Nephron (organoid): ENCODE data around the gene BCL6B.
"Not testable (repeated sequence)": the region's sequence is repeated elsewhere in the genome, so short reads cannot be mapped to it uniquely, and the experiment has no call there.

Experiments
- H3K27ac Mint-ChIP-seq, 3 experiments: 2 replicates each; pipeline ENCODE4 v1.8.0; 2020; ENCODE audit warnings: mixed read lengths in 3 of 3, mild to moderate bottlenecking in 2 of 3, moderate library complexity in 1 of 3
- H3K27me3 Mint-ChIP-seq: 2 replicates; pipeline ENCODE4 v1.8.0; 2021; ENCODE audit warnings: low read depth, mild to moderate bottlenecking, moderate library complexity, mixed read lengths
- H3K36me3 Mint-ChIP-seq: 2 replicates; pipeline ENCODE4 v1.8.0; 2020; ENCODE audit warnings: low read depth, mixed read lengths
- H3K4me1 Mint-ChIP-seq: 2 replicates; pipeline ENCODE4 v1.8.0; 2020; ENCODE audit warnings: mixed read lengths
- H3K4me3 Mint-ChIP-seq, 3 experiments: 2 replicates each; pipeline ENCODE4 v1.8.0; 2020; ENCODE audit warnings: mild to moderate bottlenecking in 3 of 3, mixed read lengths in 3 of 3, moderate library complexity in 2 of 3
- H3K9me3 Mint-ChIP-seq: 2 replicates; pipeline ENCODE4 v1.8.0; 2020; ENCODE audit warnings: mixed read lengths
- TF ChIP-seq, protein P1 (sequence below), 3 experiments: fragments of 200-600 bp; sonication (generic); IDR thresholded peaks; one replicate each; pipeline ENCODE4 v1.5.0; 2021; ENCODE audit warnings: antibody characterized with exemption in 3 of 3; ENCODE audit not compliant: unreplicated experiment in 3 of 3

BCL6B gene

DNA sequence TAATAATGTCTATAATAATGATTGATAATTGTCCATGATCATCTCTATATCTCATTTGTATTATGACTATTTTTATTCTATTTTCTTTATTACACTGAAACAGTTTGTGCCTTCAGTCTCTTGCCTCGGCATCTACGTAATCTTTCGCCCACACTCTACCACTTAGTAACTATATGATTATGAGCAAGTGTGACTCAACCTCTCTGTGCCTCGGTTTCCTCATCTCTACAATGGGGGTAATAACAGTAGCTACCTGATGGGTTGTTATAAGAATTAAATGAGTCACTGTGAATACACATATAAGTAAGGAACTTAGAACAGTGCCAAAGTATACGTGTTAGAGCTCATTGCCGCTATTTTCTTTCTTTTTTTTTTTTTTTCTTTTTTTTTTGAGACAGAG is 24.7 kb downstream of the BCL6B start:
- TF ChIP-seq, protein P1, sequence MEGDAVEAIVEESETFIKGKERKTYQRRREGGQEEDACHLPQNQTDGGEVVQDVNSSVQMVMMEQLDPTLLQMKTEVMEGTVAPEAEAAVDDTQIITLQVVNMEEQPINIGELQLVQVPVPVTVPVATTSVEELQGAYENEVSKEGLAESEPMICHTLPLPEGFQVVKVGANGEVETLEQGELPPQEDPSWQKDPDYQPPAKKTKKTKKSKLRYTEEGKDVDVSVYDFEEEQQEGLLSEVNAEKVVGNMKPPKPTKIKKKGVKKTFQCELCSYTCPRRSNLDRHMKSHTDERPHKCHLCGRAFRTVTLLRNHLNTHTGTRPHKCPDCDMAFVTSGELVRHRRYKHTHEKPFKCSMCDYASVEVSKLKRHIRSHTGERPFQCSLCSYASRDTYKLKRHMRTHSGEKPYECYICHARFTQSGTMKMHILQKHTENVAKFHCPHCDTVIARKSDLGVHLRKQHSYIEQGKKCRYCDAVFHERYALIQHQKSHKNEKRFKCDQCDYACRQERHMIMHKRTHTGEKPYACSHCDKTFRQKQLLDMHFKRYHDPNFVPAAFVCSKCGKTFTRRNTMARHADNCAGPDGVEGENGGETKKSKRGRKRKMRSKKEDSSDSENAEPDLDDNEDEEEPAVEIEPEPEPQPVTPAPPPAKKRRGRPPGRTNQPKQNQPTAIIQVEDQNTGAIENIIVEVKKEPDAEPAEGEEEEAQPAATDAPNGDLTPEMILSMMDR (IDR thresholded peaks at IDR 0.05; ENCODE audit: unreplicated experiment in 3 of 3), result no peak
- Mint-ChIP-seq H3K27me3 (peaks cover 57% of the 10 kb centered on the region), H3K4me1 (peaks cover 24% of the 10 kb centered on the region), H3K27ac (no peak overlapping the region), H3K36me3 (no peaks in the 10 kb centered on the region), H3K9me3 (no peaks in the 10 kb centered on the region), H3K4me3 (peak overlapping the region in 2 of 3 experiments; percentile 31 to 75)

DNA sequence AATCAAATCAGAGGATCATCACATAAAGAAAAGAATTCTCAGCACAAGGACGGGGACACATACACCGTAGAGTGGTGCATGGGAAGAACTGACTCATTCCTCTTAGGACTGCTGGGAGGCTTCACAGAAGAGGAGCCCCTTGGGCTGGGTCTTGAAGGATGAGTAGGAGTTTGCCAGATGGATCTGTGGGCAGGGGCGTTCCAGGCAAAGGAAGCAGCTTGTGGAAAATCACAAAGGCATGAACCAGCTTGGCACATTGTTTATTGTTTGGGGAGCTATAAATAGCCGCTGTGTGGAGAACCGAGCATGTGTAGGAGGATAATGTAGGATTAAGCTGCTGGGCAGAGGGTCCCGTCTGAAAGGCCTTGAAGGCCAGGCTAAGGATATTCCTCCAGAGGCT is 26.1 kb downstream of the BCL6B start:
- no peak overlapping the region for H3K4me3 Mint-ChIP-seq
- peaks cover 24% of the 10 kb centered on the region for H3K4me1 Mint-ChIP-seq
- H3K36me3 Mint-ChIP-seq, result no peaks in the 10 kb centered on the region
- H3K27me3 Mint-ChIP-seq, result peaks cover 49% of the 10 kb centered on the region
- no peaks in the 10 kb centered on the region for H3K9me3 Mint-ChIP-seq
- TF ChIP-seq, protein P1 (IDR thresholded peaks at IDR 0.05; ENCODE audit: unreplicated experiment in 3 of 3), result no peak
- peak overlapping the region; percentile 14 to 57 (median 26) for H3K27ac Mint-ChIP-seq

DNA sequence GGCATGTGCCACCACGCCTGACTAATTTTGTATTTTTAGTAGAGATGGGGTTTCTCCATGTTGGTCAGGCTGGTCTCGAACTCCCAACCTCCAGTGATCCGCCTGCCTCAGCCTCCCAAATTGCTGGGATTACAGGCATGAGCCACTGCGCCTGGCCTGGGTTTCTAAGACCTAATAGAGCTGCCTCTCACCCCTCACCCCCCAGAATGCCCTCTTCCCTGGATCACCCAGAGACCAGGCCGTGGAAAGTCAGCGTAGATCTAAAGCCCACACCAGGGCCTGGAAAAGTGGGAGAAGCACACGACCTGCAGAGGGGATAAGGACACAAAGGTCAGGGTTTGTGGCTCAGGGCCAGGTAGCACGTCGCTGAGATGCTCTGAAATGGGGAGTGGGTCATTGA is 27.7 kb downstream of the BCL6B start:
- H3K4me3 Mint-ChIP-seq, H3K27ac Mint-ChIP-seq, H3K9me3 Mint-ChIP-seq, H3K36me3 Mint-ChIP-seq: not testable (repeated sequence)
- peaks cover 23% of the 10 kb centered on the region for H3K4me1 Mint-ChIP-seq
- peaks cover 39% of the 10 kb centered on the region for H3K27me3 Mint-ChIP-seq

DNA sequence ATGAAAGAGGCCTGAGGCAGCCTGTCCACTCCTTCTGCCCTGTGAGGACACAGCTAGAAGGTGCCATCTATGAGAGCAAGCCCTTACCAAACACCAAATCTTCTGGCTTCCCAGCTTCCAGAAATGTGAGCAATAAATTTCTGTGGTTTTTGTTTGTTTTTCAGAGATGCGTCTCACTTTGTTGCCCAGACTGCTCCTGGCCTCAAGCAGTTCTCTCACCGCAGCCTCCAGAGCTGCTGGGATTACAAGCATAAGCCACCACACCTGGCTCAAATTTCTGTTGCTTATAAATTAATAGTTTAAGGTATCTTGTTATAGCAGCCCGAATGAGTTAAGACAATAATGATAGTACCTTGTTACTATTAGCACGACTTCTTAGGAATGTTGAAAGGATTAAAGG is 33.5 kb downstream of the BCL6B start:
- Mint-ChIP-seq H3K9me3 (no peaks in the 10 kb centered on the region), H3K27ac (no peak overlapping the region), H3K4me1 (no peaks in the 10 kb centered on the region), H3K27me3 (peaks cover 18% of the 10 kb centered on the region), H3K4me3 (no peak overlapping the region), H3K36me3 (no peaks in the 10 kb centered on the region)
- TF ChIP-seq, protein P1 (IDR thresholded peaks at IDR 0.05; ENCODE audit: unreplicated experiment in 3 of 3), result no peak

DNA sequence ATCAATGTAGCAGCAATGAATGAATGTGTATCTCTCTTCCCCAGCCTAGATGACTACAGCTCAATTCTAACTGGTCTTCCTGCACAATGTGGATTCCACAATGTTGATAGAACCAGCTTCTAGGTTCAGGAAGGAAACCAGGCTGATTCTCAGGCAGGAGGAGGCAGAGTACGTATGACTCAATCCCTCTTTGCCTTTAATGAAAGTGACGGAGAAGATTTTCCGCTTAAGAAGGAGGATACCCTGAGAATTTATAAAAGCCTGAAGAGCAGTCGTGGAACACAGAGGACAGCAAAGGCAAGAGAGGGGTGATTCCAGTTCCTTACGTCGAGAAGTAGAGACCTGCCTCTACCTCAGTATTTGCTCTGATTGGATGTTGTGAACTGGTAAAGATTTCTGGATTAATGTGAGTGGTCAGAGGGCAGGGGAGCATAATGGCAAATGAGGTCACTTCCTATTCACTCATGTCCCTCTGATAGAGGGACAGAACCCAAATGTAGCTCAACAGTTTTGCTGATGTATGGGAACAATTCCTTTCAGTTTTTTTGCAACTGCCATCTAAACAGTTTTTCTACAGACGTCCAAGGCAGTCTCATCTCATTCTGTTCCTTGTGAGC is 36.1 kb downstream of the BCL6B start:
- TF ChIP-seq, protein P1 (IDR thresholded peaks at IDR 0.05; ENCODE audit: unreplicated experiment in 3 of 3), result no peak
- no peaks in the 10 kb centered on the region for H3K9me3 Mint-ChIP-seq

DNA sequence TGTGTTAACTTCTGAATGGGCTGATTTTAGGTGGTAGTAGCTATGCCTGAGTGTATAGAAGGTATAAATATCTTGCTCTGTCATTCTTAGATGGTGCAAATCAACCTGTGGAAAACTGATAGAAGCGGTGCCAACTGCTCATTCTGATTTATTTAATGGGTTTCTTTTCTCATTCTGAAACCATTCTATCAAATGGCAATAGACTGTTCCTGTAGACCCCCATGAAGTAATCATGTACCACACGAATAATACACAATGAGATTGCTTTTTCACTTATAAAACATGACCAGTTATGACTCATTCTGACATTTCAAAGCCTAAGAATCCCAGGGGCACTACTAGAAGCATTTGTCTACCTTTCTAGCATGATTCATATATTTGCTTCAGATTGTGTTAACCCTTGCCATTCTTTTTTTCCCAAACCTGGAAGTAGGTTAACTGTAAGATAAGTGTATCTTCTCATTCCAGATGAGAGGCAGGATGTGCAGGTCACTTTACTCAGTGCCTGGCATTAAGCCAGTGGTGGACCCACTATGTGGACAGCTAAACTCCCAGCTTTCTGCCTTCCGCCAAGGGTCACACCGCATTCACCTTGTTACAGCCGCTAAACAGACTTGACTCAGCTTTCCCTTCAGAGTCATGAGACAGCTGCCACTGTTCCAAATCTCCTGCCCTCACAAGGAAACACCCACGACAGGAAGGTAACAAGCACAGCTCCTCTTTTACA is 37.5 kb downstream of the BCL6B start:
- no peaks in the 10 kb centered on the region for H3K36me3 Mint-ChIP-seq
- H3K27ac Mint-ChIP-seq, result no peak overlapping the region
- TF ChIP-seq, protein P1 (IDR thresholded peaks at IDR 0.05; ENCODE audit: unreplicated experiment in 3 of 3), result no peak
- no peaks in the 10 kb centered on the region for H3K9me3 Mint-ChIP-seq
- no peak overlapping the region for H3K4me3 Mint-ChIP-seq
- peaks cover 5% of the 10 kb centered on the region for H3K4me1 Mint-ChIP-seq
- peaks cover 22% of the 10 kb centered on the region for H3K27me3 Mint-ChIP-seq

More for the DNA sequence above, 36.1 kb downstream of the BCL6B start:
- Mint-ChIP-seq H3K36me3 (no peaks in the 10 kb centered on the region), H3K27ac (no peak overlapping the region), H3K4me1 (peaks cover 5% of the 10 kb centered on the region), H3K27me3 (peaks cover 17% of the 10 kb centered on the region), H3K4me3 (no peak overlapping the region)
